Subcutaneous adipose tissue (tissue), 4 donors: Measurements from ENCODE around the gene MEGF11. TPM values are rescaled to one million over a fixed set of nuclear protein-coding genes. Genes with fewer than 3 reads are reported as not detected.

Experiments
- CTCF ChIP-seq: fragments of 450-650 bp; IDR thresholded peaks from one replicate; pipeline ENCODE4 v1.5.1; 2016; ENCODE audit warnings: low read depth, mild to moderate bottlenecking, control low read depth, antibody characterized with exemption, moderate library complexity
- total RNA-seq, 4 donors: library from RNA; depleted of rRNA; stranded (reverse); fragments of >200 nt; gene quantifications; one replicate each; pipeline ENCODE4 v1.1.0, GENCODE V29; 2016

Gene MEGF11
- total RNA-seq, 4 donors from 2014 or later: not detected

- TF ChIP-seq CTCF: no peak
These were observed 210.3 kb downstream of the MEGF11 start for GRCh38 chr15:66043264-66043663.

GRCh38 chr15:66042624-66043023 lies 210.9 kb downstream of the MEGF11 start:
- no peak for TF ChIP-seq CTCF

GRCh38 chr15:66041276-66041675 lies 212.3 kb downstream of the MEGF11 start:
- TF ChIP-seq CTCF: no peak

- TF ChIP-seq CTCF: no peak
These were observed 213.2 kb downstream of the MEGF11 start for GRCh38 chr15:66040211-66040892.

- TF ChIP-seq CTCF: no peak
These were observed 214.3 kb downstream of the MEGF11 start for GRCh38 chr15:66039117-66039871.

GRCh38 chr15:66038387-66039116 lies 215.0 kb downstream of the MEGF11 start:
- no peak for TF ChIP-seq CTCF

GRCh38 chr15:66036859-66037258 lies 216.7 kb downstream of the MEGF11 start:
- TF ChIP-seq CTCF: no peak
